IMR-90 (cell line): ENCODE results near the gene MEGF11. TPM values are rescaled to one million over a fixed set of nuclear protein-coding genes. Genes with fewer than 3 reads are reported as not detected.

ENCODE experiments used
- ATAC-seq: fragments of 200-7000 bp; cut with Tn5 transposase; 2 replicates; pipeline ENCODE4 v1.9.1; 2020; ENCODE audit warnings: low read depth, mild to moderate bottlenecking, moderate library complexity
- BruUV-seq: library from RNA; stranded (reverse); fragments of 400-500 nt; replicated peaks from 2 replicates; lab custom pipeline; 2021; lab: Mats Ljungman, UMichigan
- CTCF ChIA-PET: fragments of 300-600 bp; formaldehyde crosslinking; extraction: SDS; loops from one replicate; lab custom pipeline; 2021; ENCODE audit warnings: antibody characterized with exemption; lab: Yijun Ruan, JAX
- POLR2A ChIA-PET: fragments of 300-600 bp; sonication (Branson Sonifier 250); formaldehyde crosslinking; loops from one replicate; lab custom pipeline; 2022; ENCODE audit warnings: antibody characterized with exemption; ENCODE audit not compliant: unreplicated experiment; lab: Charles Lee
- DNase-seq: peaks from one replicate; pipeline ENCODE4 v3.0.0; 2013
- H2AFZ ChIP-seq: replicated peaks from 2 replicates; pipeline ENCODE3; 2013; ENCODE audit warnings: low read length, mild to moderate bottlenecking; ENCODE audit not compliant: poor library complexity
- H2AK5ac ChIP-seq: 2 replicates; pipeline ENCODE4 v1.6.1; 2013; ENCODE audit warnings: low read depth, low read length, inconsistent platforms
- H2AK9ac ChIP-seq: replicated peaks from 2 replicates; pipeline ENCODE3; 2013; ENCODE audit warnings: mild to moderate bottlenecking, low read depth, low read length, moderate library complexity; ENCODE audit not compliant: poor library complexity
- H2BK120ac ChIP-seq: 2 replicates; pipeline ENCODE4 v1.6.1; 2013; ENCODE audit warnings: low read depth, low read length, inconsistent platforms
- H2BK15ac ChIP-seq: 3 replicates; pipeline ENCODE4 v1.6.1; 2013; ENCODE audit warnings: low read depth, low read length, inconsistent platforms
- H2BK20ac ChIP-seq: 2 replicates; pipeline ENCODE4 v1.6.1; 2013; ENCODE audit warnings: low read depth, mild to moderate bottlenecking, inconsistent platforms, low read length, moderate library complexity
- H2BK5ac ChIP-seq: 2 replicates; pipeline ENCODE4 v1.6.1; 2013; ENCODE audit warnings: mild to moderate bottlenecking, low read depth, low read length, inconsistent platforms; ENCODE audit not compliant: poor library complexity, severe bottlenecking
- H3K14ac ChIP-seq: replicated peaks from 2 replicates; pipeline ENCODE4 v1.6.1; 2013; ENCODE audit warnings: low read depth, low read length, inconsistent platforms
- H3K18ac ChIP-seq: 2 replicates; pipeline ENCODE4 v1.6.1; 2013; ENCODE audit warnings: low read depth, low read length, control low read depth
- H3K23ac ChIP-seq: 2 replicates; pipeline ENCODE4 v1.6.1; 2013; ENCODE audit warnings: low read depth, low read length, inconsistent platforms
- H3K27ac ChIP-seq: 2 replicates; pipeline ENCODE4 v1.5.1; 2013; ENCODE audit warnings: mild to moderate bottlenecking, control low read depth, low read length; ENCODE audit not compliant: insufficient read depth
- H3K27me3 ChIP-seq: 2 replicates; pipeline ENCODE4 v1.6.1; 2013; ENCODE audit warnings: low read length; ENCODE audit not compliant: control insufficient read depth, insufficient read depth
- H3K36me3 ChIP-seq: 2 replicates; pipeline ENCODE4 v1.6.1; 2013; ENCODE audit warnings: low read length, mixed read lengths; ENCODE audit not compliant: control insufficient read depth, insufficient read depth
- H3K4ac ChIP-seq: 2 replicates; pipeline ENCODE4 v1.6.1; 2013; ENCODE audit warnings: low read depth, low read length, inconsistent platforms
- H3K4me1 ChIP-seq: 2 replicates; pipeline ENCODE4 v1.6.1; 2013; ENCODE audit warnings: low read length, mixed read lengths; ENCODE audit not compliant: control insufficient read depth, insufficient read depth
- H3K4me2 ChIP-seq: 2 replicates; pipeline ENCODE4 v1.6.1; 2013; ENCODE audit warnings: low read depth, mild to moderate bottlenecking, control low read depth, low read length, moderate library complexity
- H3K4me3 ChIP-seq: 2 replicates; pipeline ENCODE4 v1.5.1; 2013; ENCODE audit warnings: low read depth, mild to moderate bottlenecking, control low read depth, low read length, moderate library complexity; ENCODE audit not compliant: insufficient read depth
- H3K56ac ChIP-seq: 2 replicates; pipeline ENCODE4 v1.6.1; 2013; ENCODE audit warnings: low read length, inconsistent platforms; ENCODE audit not compliant: insufficient read depth; ENCODE audit errors: extremely low read depth
- H3K79me1 ChIP-seq, 2 experiments: 2 replicates each; pipeline ENCODE4 v1.6.1; 2013; ENCODE audit warnings: low read length in 2 of 2, inconsistent platforms in 1 of 2, low read depth in 1 of 2
- H3K9ac ChIP-seq: 2 replicates; pipeline ENCODE4 v1.6.1; 2013; ENCODE audit warnings: low read depth, low read length, control low read depth
- H3K9me1 ChIP-seq: 2 replicates; pipeline ENCODE4 v1.6.1; 2013; ENCODE audit warnings: low read length, inconsistent platforms; ENCODE audit not compliant: insufficient read depth
- H3K9me3 ChIP-seq: 2 replicates; pipeline ENCODE4 v1.6.1; 2013; ENCODE audit warnings: low read length; ENCODE audit not compliant: control insufficient read depth, insufficient read depth
- H4K20me1 ChIP-seq: 2 replicates; pipeline ENCODE4 v1.6.1; 2013; ENCODE audit warnings: low read length, inconsistent platforms; ENCODE audit not compliant: insufficient read depth
- H4K5ac ChIP-seq: 2 replicates; pipeline ENCODE4 v1.6.1; 2013; ENCODE audit warnings: mild to moderate bottlenecking, low read depth, low read length, control low read depth
- H4K8ac ChIP-seq, 2 experiments: 2 replicates each; pipeline ENCODE4 v1.6.1; 2013; ENCODE audit warnings: low read depth in 2 of 2, low read length in 2 of 2, control low read depth in 1 of 2, inconsistent platforms in 1 of 2
- H4K91ac ChIP-seq: 2 replicates; pipeline ENCODE4 v1.6.1; 2013; ENCODE audit warnings: low read depth, low read length, inconsistent platforms; ENCODE audit not compliant: insufficient read depth
- MAZ ChIP-seq: IDR thresholded peaks from 2 replicates; pipeline ENCODE4 v1.6.1; 2012; ENCODE audit warnings: low read depth, mild to moderate bottlenecking, low read length, improper control_type of control experiment, moderate library complexity, borderline replicate concordance
- MXI1 ChIP-seq: IDR thresholded peaks from 2 replicates; pipeline ENCODE4 v1.6.1; 2012; ENCODE audit warnings: low read depth, mild to moderate bottlenecking, low read length, moderate library complexity, borderline replicate concordance
- NFE2L2 ChIP-seq: fragments of 150-350 bp; IDR thresholded peaks from 2 replicates; pipeline ENCODE4 v1.6.1; 2016; ENCODE audit warnings: low read depth, mild to moderate bottlenecking, low read length
- POLR2A ChIP-seq: IDR thresholded peaks from 2 replicates; pipeline ENCODE4 v1.6.1; 2012; ENCODE audit warnings: mild to moderate bottlenecking, low read depth, low read length
- RAD21 ChIP-seq: IDR thresholded peaks from 2 replicates; pipeline ENCODE4 v1.6.1; 2012; ENCODE audit warnings: low read length, improper control_type of control experiment
- SMC3 ChIP-seq: fragments of 150-350 bp; IDR thresholded peaks from 2 replicates; pipeline ENCODE4 v1.6.1; 2016; ENCODE audit warnings: low read depth, mild to moderate bottlenecking, antibody characterized with exemption, low read length, moderate library complexity
- WGBS, 2 experiments: methylation state at CpG; one replicate each; pipeline versions ENCODE4 v1.1.5 to v1.1.7; 2013; ENCODE audit warnings: missing lambda C conversion rate in 2 of 2; ENCODE audit not compliant: insufficient read length in 1 of 2; ENCODE audit errors: extremely low coverage in 2 of 2; 5-methylcytosine and 5-hydroxymethylcytosine counted together
- dilution Hi-C: fragments of 300-500 bp; cut with HindIII; formaldehyde crosslinking; loops from one replicate; pipeline ENCODE4 v1.14.3; 2018; ENCODE audit warnings: low sequenced_read_pairs; ENCODE audit not compliant: unreplicated experiment
- in situ Hi-C: fragments of 300-500 bp; cut with MboI; formaldehyde crosslinking; loops from 3 replicates; pipeline ENCODE4 v1.14.3; 2019; ENCODE audit warnings: low sequenced_read_pairs, inconsistent platforms, mixed read lengths
- intact Hi-C: fragments of 100-400 bp; cut with micrococcal nuclease; formaldehyde crosslinking; loops from 2 replicates; pipeline ENCODE4 v1.10.0; 2022
- polyA plus RNA-seq, 3 experiments: library from polyadenylated mRNA; depleted of rRNA; stranded (reverse); fragments of >200 nt; gene quantifications; 2 replicates each; pipeline ENCODE4 v1.2.3, GENCODE V29; 2012; ENCODE audit warnings: low replicate concordance in 1 of 3
- total RNA-seq: library from RNA; depleted of rRNA; stranded (reverse); fragments of >200 nt; gene quantifications from 2 replicates; pipeline ENCODE4 v1.2.3, GENCODE V29; 2012

MEGF11 gene
- total and polyA plus RNA-seq, 2 of the 4 experiments (the other 2 are of a cell fraction), result not detected

DNA sequence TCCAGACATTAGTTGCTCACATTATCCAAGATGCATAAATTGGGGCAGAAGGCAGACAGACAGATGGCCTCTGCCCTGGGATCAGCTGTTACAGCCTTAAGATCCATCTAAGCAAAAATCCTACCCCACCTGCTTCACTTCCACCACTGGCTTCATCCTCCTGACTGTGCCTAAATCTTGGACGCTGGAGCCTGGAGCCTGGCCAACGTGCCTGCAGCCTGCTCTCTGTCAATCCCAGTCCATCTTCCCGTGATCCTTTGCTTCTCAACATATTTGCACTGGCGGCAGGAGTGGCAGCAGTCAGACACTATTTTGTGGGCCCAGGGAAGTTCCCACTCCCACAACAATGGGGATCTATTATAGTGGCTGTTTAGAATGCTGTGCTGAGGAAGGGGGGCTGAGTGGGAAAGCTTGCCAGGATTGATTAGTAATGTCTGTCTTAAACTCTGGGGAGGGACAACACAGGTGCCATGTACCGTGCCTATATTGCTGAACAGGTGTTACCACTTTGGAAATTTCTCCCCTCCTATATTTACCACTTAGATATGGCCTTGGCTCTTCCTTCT is 121.2 kb downstream of the MEGF11 start:
- no peak overlapping the region for H3K27ac ChIP-seq
- no peak overlapping the region for H4K8ac ChIP-seq
- no peaks in the 10 kb centered on the region for H3K4me1 ChIP-seq
- H3K79me1 ChIP-seq, result no peaks in the 10 kb centered on the region
- no peak overlapping the region for H2AK5ac ChIP-seq
- ATAC-seq, result no peak
- H3K9ac ChIP-seq, result no peak overlapping the region
- H3K4ac ChIP-seq, result no peak overlapping the region
- no peak overlapping the region for H3K23ac ChIP-seq
- DNase-seq, result no peak
- dilution Hi-C loops (no loop called here), in situ Hi-C loops (no loop called here), intact Hi-C loops (no loop called here)
- peaks cover 74% of the 10 kb centered on the region for H3K27me3 ChIP-seq
- no peaks in the 10 kb centered on the region for H4K20me1 ChIP-seq
- no peak overlapping the region for H3K4me2 ChIP-seq
- H3K14ac ChIP-seq, result no peak overlapping the region
- no CpG with 5 or more reads among the region's 5 CpGs for WGBS, 2 experiments
- H4K5ac ChIP-seq, result no peak overlapping the region
- no peak overlapping the region for H2BK5ac ChIP-seq
- H3K9me3 ChIP-seq, result no peaks in the 10 kb centered on the region
- POLR2A ChIA-PET, result no interaction called here
- H3K56ac ChIP-seq, result no peak overlapping the region
- no peaks in the 10 kb centered on the region for H3K36me3 ChIP-seq
- H2BK15ac ChIP-seq, result no peak overlapping the region
- H4K91ac ChIP-seq, result no peak overlapping the region
- H3K18ac ChIP-seq, result no peak overlapping the region
- H3K9me1 ChIP-seq, result no peaks in the 10 kb centered on the region
- no peak overlapping the region for H2BK20ac ChIP-seq
- no peak overlapping the region for H2AK9ac ChIP-seq
- no TSS peak for BruUV-seq
- no peak overlapping the region for H2BK120ac ChIP-seq
- no peak for TF ChIP-seq MXI1
- TF ChIP-seq POLR2A, result no peak
- no peak for TF ChIP-seq NFE2L2
- no peak for TF ChIP-seq MAZ
- TF ChIP-seq SMC3, result no peak
- TF ChIP-seq RAD21, result no peak
- no peak overlapping the region for H2AFZ ChIP-seq
- CTCF ChIA-PET, result no interaction called here
- no peak overlapping the region for H3K4me3 ChIP-seq
